OCI-LY3 (cell line): ENCODE data around the gene LUZP2.
A peak's percentile ranks its signal among the peaks of the same experiment; 100 is the strongest.

Source experiments
- H2AFZ ChIP-seq: fragments of 200-600, 300-600 bp; shearing (Covaris generic); 2 replicates; pipeline ENCODE4 v1.6.0; 2014; ENCODE audit warnings: antibody characterized with exemption, low read depth, low read length
- H3K27ac ChIP-seq: fragments of 200-600, 300-600 bp; sonication (generic); 2 replicates; pipeline ENCODE4 v1.5.1; 2014; ENCODE audit warnings: mild to moderate bottlenecking, low read length, moderate library complexity, mixed read lengths
- H3K27me3 ChIP-seq: fragments of 200-600, 300-600 bp; sonication (generic); 2 replicates; pipeline ENCODE4 v1.6.1; 2014; ENCODE audit warnings: low read depth, low read length, mixed read lengths
- H3K36me3 ChIP-seq: fragments of 200-600, 300-600 bp; sonication (generic); replicated peaks from 2 replicates; pipeline ENCODE3; 2014; ENCODE audit warnings: low read depth, low read length, mixed read lengths
- H3K4me1 ChIP-seq: fragments of 300-600, 200-600 bp; sonication (generic); 2 replicates; pipeline ENCODE4 v1.6.1; 2014; ENCODE audit warnings: low read length, mixed read lengths
- H3K4me2 ChIP-seq: fragments of 200-600, 300-600 bp; sonication (generic); 2 replicates; pipeline ENCODE4 v1.6.1; 2014; ENCODE audit warnings: low read length, mixed read lengths
- H3K4me3 ChIP-seq: fragments of 300-600, 200-600 bp; sonication (generic); 2 replicates; pipeline ENCODE4 v1.5.1; 2014; ENCODE audit warnings: antibody characterized with exemption, mild to moderate bottlenecking, low read length, moderate library complexity
- H3K79me2 ChIP-seq: fragments of 300-600, 200-600 bp; shearing (Covaris generic); 2 replicates; pipeline ENCODE4 v1.6.1; 2014; ENCODE audit warnings: mild to moderate bottlenecking, low read length, mixed read lengths
- H3K9ac ChIP-seq: fragments of 300-600, 200-600 bp; shearing (Covaris generic); 2 replicates; pipeline ENCODE4 v1.6.0; 2014; ENCODE audit warnings: mild to moderate bottlenecking, low read length, moderate library complexity
- H3K9me3 ChIP-seq: fragments of 200-600, 300-600 bp; shearing (Covaris generic); 2 replicates; pipeline ENCODE4 v1.6.1; 2014; ENCODE audit warnings: low read length, mixed read lengths; ENCODE audit not compliant: insufficient read depth
- H4K20me1 ChIP-seq: fragments of 200-600, 300-600 bp; sonication (generic); 2 replicates; pipeline ENCODE4 v1.6.1; 2016; ENCODE audit warnings: low read length, mixed read lengths; ENCODE audit not compliant: insufficient read depth
- EZH2phosphoT487 ChIP-seq: fragments of 200-600 bp; shearing (Covaris generic); IDR thresholded peaks from 2 replicates; pipeline ENCODE4 v1.6.1; 2018; ENCODE audit warnings: antibody characterized with exemption, mixed run types, low read depth
- TF ChIP-seq, protein P1 (sequence below): fragments of 200-600, 300-600 bp; sonication (generic); IDR thresholded peaks from 2 replicates; pipeline ENCODE4 v1.5.1; 2014; ENCODE audit warnings: antibody characterized with exemption, low read length, low read depth

Gene LUZP2

DNA sequence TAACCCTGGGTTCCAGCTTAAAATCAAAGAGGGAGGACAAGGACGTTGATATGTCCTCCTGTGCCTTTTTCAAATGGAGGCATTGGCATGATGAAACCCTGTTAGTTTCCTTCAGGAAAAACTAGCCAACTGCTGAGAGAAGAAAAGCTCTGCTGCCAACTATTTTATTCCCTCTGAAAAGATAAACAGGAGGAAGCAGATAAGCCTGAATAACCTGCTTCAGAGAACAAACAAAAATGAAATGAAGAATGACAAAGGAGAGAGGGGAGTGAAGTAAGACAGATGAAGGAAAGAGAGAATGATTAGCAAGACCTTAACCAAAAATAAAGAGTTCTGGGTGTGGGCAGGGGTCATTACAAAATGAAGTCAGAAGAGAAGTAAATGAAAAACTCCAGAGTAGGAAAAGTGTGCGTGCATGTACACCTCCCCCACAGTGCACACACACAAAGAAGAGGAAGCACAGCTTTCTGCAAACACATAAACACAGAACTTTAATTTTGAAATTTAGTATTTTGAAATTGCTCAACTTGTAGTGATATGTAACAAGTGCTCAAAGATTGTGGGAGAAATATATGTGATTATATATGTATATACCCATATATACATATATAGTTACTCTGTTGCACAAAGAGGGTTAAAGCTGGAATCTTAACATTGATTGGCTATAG is 332.2 kb downstream of the LUZP2 start:
- no peak overlapping the region for H3K4me2 ChIP-seq
- no peaks in the 10 kb centered on the region for H3K79me2 ChIP-seq
- H3K9ac ChIP-seq = no peak overlapping the region
- H3K36me3 ChIP-seq = no peaks in the 10 kb centered on the region
- no peak overlapping the region for H3K27ac ChIP-seq
- no peaks in the 10 kb centered on the region for H3K27me3 ChIP-seq
- no peaks in the 10 kb centered on the region for H3K9me3 ChIP-seq
- TF ChIP-seq, protein P1, sequence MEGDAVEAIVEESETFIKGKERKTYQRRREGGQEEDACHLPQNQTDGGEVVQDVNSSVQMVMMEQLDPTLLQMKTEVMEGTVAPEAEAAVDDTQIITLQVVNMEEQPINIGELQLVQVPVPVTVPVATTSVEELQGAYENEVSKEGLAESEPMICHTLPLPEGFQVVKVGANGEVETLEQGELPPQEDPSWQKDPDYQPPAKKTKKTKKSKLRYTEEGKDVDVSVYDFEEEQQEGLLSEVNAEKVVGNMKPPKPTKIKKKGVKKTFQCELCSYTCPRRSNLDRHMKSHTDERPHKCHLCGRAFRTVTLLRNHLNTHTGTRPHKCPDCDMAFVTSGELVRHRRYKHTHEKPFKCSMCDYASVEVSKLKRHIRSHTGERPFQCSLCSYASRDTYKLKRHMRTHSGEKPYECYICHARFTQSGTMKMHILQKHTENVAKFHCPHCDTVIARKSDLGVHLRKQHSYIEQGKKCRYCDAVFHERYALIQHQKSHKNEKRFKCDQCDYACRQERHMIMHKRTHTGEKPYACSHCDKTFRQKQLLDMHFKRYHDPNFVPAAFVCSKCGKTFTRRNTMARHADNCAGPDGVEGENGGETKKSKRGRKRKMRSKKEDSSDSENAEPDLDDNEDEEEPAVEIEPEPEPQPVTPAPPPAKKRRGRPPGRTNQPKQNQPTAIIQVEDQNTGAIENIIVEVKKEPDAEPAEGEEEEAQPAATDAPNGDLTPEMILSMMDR = no peak
- no peak for TF ChIP-seq EZH2phosphoT487
- no peak overlapping the region for H3K4me3 ChIP-seq
- no peaks in the 10 kb centered on the region for H4K20me1 ChIP-seq
- no peaks in the 10 kb centered on the region for H3K4me1 ChIP-seq
- H2AFZ ChIP-seq = no peak overlapping the region

DNA sequence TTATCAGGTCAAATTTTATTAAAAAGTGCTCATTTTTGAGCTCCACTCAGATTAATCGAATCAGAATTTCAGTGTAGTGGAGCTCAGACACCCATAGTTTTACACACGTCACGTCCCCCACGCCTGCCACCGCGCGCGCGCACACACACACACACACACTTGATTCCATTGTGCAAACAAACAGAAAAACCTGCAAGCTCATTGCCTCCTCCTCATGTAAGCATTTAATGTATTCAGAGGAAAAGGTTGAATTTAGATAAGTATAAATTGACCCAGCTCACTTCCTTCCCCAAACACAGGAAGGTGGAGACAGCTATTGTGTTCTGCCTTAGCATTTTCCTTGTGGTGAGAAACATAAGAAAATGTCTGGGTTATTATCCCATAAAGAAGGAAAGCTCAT is 336.7 kb downstream of the LUZP2 start:
- H3K79me2 ChIP-seq = no peaks in the 10 kb centered on the region
- H3K36me3 ChIP-seq = no peaks in the 10 kb centered on the region
- H3K27me3 ChIP-seq = no peaks in the 10 kb centered on the region
- H4K20me1 ChIP-seq = no peaks in the 10 kb centered on the region
- no peak overlapping the region for H3K9ac ChIP-seq
- no peaks in the 10 kb centered on the region for H3K9me3 ChIP-seq
- H2AFZ ChIP-seq = no peak overlapping the region
- no peak for TF ChIP-seq EZH2phosphoT487
- TF ChIP-seq, protein P1 = no peak
- no peak overlapping the region for H3K4me2 ChIP-seq
- no peak overlapping the region for H3K27ac ChIP-seq
- no peaks in the 10 kb centered on the region for H3K4me1 ChIP-seq
- H3K4me3 ChIP-seq = no peak overlapping the region

DNA sequence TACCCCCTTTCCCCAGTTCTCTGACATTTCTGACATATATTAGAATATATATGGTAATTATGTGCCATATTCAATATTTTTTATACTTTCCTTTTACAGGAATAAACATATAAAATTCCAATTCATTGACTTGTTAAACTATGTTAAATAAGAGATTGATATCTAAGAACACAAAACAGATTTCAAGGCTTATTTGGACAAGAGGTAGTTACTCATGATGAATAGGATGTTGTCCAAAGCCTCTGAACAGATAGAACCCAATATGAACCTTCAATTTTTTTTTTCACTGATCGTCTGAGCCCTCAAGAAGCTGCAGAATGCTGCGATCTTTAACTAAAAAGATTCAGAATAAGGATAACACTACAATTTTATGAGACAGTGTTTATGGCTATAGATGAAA is 340.3 kb downstream of the LUZP2 start:
- no peaks in the 10 kb centered on the region for H3K4me1 ChIP-seq
- no peaks in the 10 kb centered on the region for H4K20me1 ChIP-seq
- H3K27me3 ChIP-seq = no peaks in the 10 kb centered on the region
- no peak overlapping the region for H3K4me3 ChIP-seq
- no peaks in the 10 kb centered on the region for H3K36me3 ChIP-seq
- no peak overlapping the region for H3K27ac ChIP-seq
- no peaks in the 10 kb centered on the region for H3K9me3 ChIP-seq
- H3K9ac ChIP-seq = no peak overlapping the region
- TF ChIP-seq, protein P1 = no peak
- TF ChIP-seq EZH2phosphoT487 = no peak
- no peaks in the 10 kb centered on the region for H3K79me2 ChIP-seq
- 0 out of 2 replicates have a peak overlapping the region, but pooled peaks have one; percentile 27 for H2AFZ ChIP-seq
- H3K4me2 ChIP-seq = no peak overlapping the region

DNA sequence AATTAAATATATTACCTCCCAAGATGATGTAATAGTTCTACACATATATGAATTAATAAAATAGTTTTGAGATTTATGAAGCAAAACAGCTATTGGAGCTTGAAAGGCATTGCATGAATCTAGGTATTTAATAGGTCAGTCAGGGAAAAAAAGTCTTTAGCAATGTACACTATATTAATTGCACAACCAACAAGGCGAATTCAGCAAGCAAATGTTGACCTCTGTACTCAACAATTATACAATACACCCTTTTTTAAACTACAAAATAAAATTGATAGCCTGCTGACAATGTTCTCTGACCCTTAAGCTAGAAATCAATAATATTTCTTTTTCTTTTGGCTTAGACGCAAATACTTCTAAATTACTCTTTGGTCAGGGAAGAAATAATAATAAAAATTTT is 345.5 kb downstream of the LUZP2 start:
- no peak for TF ChIP-seq EZH2phosphoT487
- TF ChIP-seq, protein P1 = no peak
- no peaks in the 10 kb centered on the region for H3K9me3 ChIP-seq
- H3K4me3 ChIP-seq = no peak overlapping the region
- H3K79me2 ChIP-seq = no peaks in the 10 kb centered on the region
- H3K9ac ChIP-seq = no peak overlapping the region
- H2AFZ ChIP-seq = no peak overlapping the region
- H3K4me1 ChIP-seq = no peaks in the 10 kb centered on the region
- H4K20me1 ChIP-seq = no peaks in the 10 kb centered on the region
- H3K4me2 ChIP-seq = no peak overlapping the region
- H3K27ac ChIP-seq = no peak overlapping the region
- H3K27me3 ChIP-seq = no peaks in the 10 kb centered on the region
- no peaks in the 10 kb centered on the region for H3K36me3 ChIP-seq
